Fibroblast of lung (primary cell): ENCODE measurements around the gene FN3KRP.

ENCODE experiments used
- CTCF ChIP-seq, 2 donors: IDR thresholded peaks in 1 of 2; conservative IDR thresholded peaks in 1 of 2; 1 replicate in 1 of 2; 2 replicates in 1 of 2; pipeline ENCODE4 v1.5.1; 2011 to 2012; ENCODE audit warnings: low read length in 2 of 2, control low read depth in 1 of 2, inconsistent platforms in 1 of 2, low read depth in 1 of 2, mild to moderate bottlenecking in 1 of 2
- EZH2 ChIP-seq: IDR thresholded peaks from 2 replicates; pipeline ENCODE4 v1.5.1; 2012; ENCODE audit warnings: low read length, control low read depth, mild to moderate bottlenecking; ENCODE audit errors: missing control alignments

- TF ChIP-seq CTCF (conservative IDR thresholded peaks at IDR 0.05 in 1 of 2, IDR thresholded peaks at IDR 0.05 in 1 of 2; ENCODE audit: low read depth in 1 of 2, low read length in 2 of 2) (no peak), EZH2 (no peak)
Observed at GRCh38 chr17:82732118-82732743, 15.7 kb downstream of the FN3KRP start.
